VCaP (cell line): ENCODE data around the gene LIPT2.

Source experiments
- H3K27ac ChIP-seq: fragments of 450-650 bp; 2 replicates; pipeline ENCODE4 v1.5.1; 2017
- CTCF ChIP-seq: fragments of 450-650 bp; conservative IDR thresholded peaks from 2 replicates; pipeline ENCODE4 v1.5.1; 2017; ENCODE audit warnings: mild to moderate bottlenecking, moderate library complexity

LIPT2 gene

GRCh38 chr11:74478877-74479731, 14.4 kb downstream of the LIPT2 start:
- TF ChIP-seq CTCF: no peak
- no peak overlapping the region for H3K27ac ChIP-seq

- no peak overlapping the region for H3K27ac ChIP-seq
- no peak for TF ChIP-seq CTCF
These were observed 17.0 kb downstream of the LIPT2 start for GRCh38 chr11:74476536-74476935.

- no peak overlapping the region for H3K27ac ChIP-seq
- no peak for TF ChIP-seq CTCF
These were observed 19.2 kb downstream of the LIPT2 start for GRCh38 chr11:74474316-74474715.

GRCh38 chr11:74473382-74474173, 19.9 kb downstream of the LIPT2 start:
- no peak for TF ChIP-seq CTCF
- no peak overlapping the region for H3K27ac ChIP-seq

GRCh38 chr11:74471668-74472429, 21.7 kb downstream of the LIPT2 start:
- no peak overlapping the region for H3K27ac ChIP-seq
- TF ChIP-seq CTCF: no peak

- H3K27ac ChIP-seq: no peak overlapping the region
- no peak for TF ChIP-seq CTCF
These were observed 22.5 kb downstream of the LIPT2 start for GRCh38 chr11:74471037-74471436.

GRCh38 chr11:74470526-74470925, 23.0 kb downstream of the LIPT2 start:
- no peak for TF ChIP-seq CTCF

More at GRCh38 chr11:74470526-74470925, 23.0 kb downstream of the LIPT2 start:
- no peak overlapping the region for H3K27ac ChIP-seq
